ENCODE data around the gene MLLT6.

DNA sequence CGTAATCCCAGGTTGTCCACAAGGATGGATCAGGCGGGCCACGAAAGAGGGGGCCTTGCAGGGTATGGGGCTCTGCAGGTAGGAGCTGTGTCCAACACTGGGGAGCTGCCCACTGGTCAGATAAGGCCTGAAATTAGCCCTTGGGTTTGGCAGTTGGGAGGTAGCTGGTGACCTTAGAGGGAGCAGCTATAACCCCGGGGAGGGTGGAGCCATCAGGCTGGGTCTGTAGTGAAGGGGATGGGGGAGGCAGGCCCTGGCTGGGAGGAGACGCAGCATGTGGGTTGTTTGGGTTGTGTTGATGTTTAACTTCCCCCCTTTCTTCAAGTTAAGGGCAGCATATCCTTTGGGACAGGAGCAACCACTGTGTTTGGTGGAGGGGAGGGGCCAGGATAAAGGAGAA, 5.9 kb downstream of the MLLT6 start:
- no peak for TF ChIP-seq CTCF (IDR thresholded peaks at IDR 0.05; ENCODE audit: low read depth, low read length)
- no peak for TF ChIP-seq EZH2phosphoT487 (IDR thresholded peaks at IDR 0.05; ENCODE audit: low read depth)

Measured in OCI-LY3 (cell line).